ENCODE measurements around the gene ADCY5. TPM values are rescaled to one million over a fixed set of nuclear protein-coding genes. Genes with fewer than 3 reads are reported as not detected.

ADCY5 gene
- total and polyA plus RNA-seq, 4 donors = 0.74 to 6.6 (median 2.9) TPM

DNA sequence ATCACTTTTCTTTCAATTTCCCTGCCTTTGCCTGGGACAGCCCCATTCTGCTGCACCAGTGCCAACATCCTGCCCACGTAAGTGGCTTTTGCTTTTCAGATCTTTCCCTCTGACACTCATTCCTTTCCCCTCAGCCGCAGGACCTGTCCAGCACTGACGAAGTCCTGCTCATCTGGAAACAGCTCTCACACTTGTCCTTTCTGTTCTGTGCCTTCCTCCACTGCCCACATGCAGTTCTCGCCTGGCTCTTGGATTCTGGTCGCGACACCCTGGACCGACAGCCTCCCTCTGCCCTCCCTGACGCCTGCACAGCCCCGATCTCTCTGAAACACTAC is 99.7 kb downstream of the ADCY5 start:
- no peaks in the 10 kb centered on the region for H3K27me3 ChIP-seq (ENCODE audit: control insufficient read depth in 4 of 4, insufficient read depth in 4 of 4, low read length in 3 of 4)
- H3K9me3 ChIP-seq (ENCODE audit: control insufficient read depth in 4 of 4, low read length in 3 of 4) = no peaks in the 10 kb centered on the region
- TF ChIP-seq RAD21 (IDR thresholded peaks at IDR 0.05) = no peak
- TF ChIP-seq FOXA2 (IDR thresholded peaks at IDR 0.05) = no peak
- TF ChIP-seq EGR1 (IDR thresholded peaks at IDR 0.05; ENCODE audit: low read depth in 2 of 2) = no peak
- TF ChIP-seq SP1 (IDR thresholded peaks at IDR 0.05) = no peak
- no peak for TF ChIP-seq HNF4G (IDR thresholded peaks at IDR 0.05)
- no peak for TF ChIP-seq CTCF (IDR thresholded peaks at IDR 0.05; ENCODE audit: low read depth, low read length, missing input control)
- TF ChIP-seq, protein P1, sequence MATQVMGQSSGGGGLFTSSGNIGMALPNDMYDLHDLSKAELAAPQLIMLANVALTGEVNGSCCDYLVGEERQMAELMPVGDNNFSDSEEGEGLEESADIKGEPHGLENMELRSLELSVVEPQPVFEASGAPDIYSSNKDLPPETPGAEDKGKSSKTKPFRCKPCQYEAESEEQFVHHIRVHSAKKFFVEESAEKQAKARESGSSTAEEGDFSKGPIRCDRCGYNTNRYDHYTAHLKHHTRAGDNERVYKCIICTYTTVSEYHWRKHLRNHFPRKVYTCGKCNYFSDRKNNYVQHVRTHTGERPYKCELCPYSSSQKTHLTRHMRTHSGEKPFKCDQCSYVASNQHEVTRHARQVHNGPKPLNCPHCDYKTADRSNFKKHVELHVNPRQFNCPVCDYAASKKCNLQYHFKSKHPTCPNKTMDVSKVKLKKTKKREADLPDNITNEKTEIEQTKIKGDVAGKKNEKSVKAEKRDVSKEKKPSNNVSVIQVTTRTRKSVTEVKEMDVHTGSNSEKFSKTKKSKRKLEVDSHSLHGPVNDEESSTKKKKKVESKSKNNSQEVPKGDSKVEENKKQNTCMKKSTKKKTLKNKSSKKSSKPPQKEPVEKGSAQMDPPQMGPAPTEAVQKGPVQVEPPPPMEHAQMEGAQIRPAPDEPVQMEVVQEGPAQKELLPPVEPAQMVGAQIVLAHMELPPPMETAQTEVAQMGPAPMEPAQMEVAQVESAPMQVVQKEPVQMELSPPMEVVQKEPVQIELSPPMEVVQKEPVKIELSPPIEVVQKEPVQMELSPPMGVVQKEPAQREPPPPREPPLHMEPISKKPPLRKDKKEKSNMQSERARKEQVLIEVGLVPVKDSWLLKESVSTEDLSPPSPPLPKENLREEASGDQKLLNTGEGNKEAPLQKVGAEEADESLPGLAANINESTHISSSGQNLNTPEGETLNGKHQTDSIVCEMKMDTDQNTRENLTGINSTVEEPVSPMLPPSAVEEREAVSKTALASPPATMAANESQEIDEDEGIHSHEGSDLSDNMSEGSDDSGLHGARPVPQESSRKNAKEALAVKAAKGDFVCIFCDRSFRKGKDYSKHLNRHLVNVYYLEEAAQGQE (IDR thresholded peaks at IDR 0.05) = no peak
- no peak for TF ChIP-seq RXRA (IDR thresholded peaks at IDR 0.05)
- TF ChIP-seq NR2F2 (IDR thresholded peaks at IDR 0.05) = no peak
- TF ChIP-seq MAX (IDR thresholded peaks at IDR 0.05) = no peak
- TF ChIP-seq FOXA1 (IDR thresholded peaks at IDR 0.05) = no peak
- TF ChIP-seq JUND (IDR thresholded peaks at IDR 0.05) = no peak
- TF ChIP-seq, protein P2, sequence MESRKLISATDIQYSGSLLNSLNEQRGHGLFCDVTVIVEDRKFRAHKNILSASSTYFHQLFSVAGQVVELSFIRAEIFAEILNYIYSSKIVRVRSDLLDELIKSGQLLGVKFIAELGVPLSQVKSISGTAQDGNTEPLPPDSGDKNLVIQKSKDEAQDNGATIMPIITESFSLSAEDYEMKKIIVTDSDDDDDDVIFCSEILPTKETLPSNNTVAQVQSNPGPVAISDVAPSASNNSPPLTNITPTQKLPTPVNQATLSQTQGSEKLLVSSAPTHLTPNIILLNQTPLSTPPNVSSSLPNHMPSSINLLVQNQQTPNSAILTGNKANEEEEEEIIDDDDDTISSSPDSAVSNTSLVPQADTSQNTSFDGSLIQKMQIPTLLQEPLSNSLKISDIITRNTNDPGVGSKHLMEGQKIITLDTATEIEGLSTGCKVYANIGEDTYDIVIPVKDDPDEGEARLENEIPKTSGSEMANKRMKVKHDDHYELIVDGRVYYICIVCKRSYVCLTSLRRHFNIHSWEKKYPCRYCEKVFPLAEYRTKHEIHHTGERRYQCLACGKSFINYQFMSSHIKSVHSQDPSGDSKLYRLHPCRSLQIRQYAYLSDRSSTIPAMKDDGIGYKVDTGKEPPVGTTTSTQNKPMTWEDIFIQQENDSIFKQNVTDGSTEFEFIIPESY (IDR thresholded peaks at IDR 0.05) = no peak
- no peak for TF ChIP-seq HNF4A (conservative IDR thresholded peaks at IDR 0.05)
- no peak for TF ChIP-seq YY1 (IDR thresholded peaks at IDR 0.05)
- no peaks in the 10 kb centered on the region for H3K36me3 ChIP-seq (ENCODE audit: control insufficient read depth in 4 of 4, insufficient read depth in 3 of 4, low read depth in 1 of 4, low read length in 3 of 4)
- H3K27ac ChIP-seq (ENCODE audit: low read depth in 1 of 2, low read length in 2 of 2) = no peak overlapping the region
- WGBS = 82% methylated on average over 9 of the region's 9 CpGs
- no peak overlapping the region for H3K4me3 ChIP-seq (ENCODE audit: low read depth in 1 of 3, low read length in 3 of 3)
- H3K9ac ChIP-seq (ENCODE audit: low read depth in 1 of 2, low read length in 2 of 2) = no peak overlapping the region
- DNase-seq (ENCODE audit: low spot score) = no peak
- H3K4me1 ChIP-seq (ENCODE audit: control insufficient read depth in 4 of 4, insufficient read depth in 4 of 4, low read length in 3 of 4) = no peaks in the 10 kb centered on the region

GRCh38 chr3:123348471-123349200 is 100.3 kb downstream of the ADCY5 start:
- Histone ChIP-seq H3K9me3 (ENCODE audit: control insufficient read depth in 4 of 4, low read length in 3 of 4) (no peaks in the 10 kb centered on the region), H3K27me3 (ENCODE audit: control insufficient read depth in 4 of 4, insufficient read depth in 4 of 4, low read length in 3 of 4) (no peaks in the 10 kb centered on the region), H3K4me3 (ENCODE audit: low read depth in 1 of 3, low read length in 3 of 3) (no peak overlapping the region), H3K36me3 (ENCODE audit: control insufficient read depth in 4 of 4, insufficient read depth in 3 of 4, low read depth in 1 of 4, low read length in 3 of 4) (no peaks in the 10 kb centered on the region), H3K9ac (ENCODE audit: low read depth in 1 of 2, low read length in 2 of 2) (no peak overlapping the region), H3K4me1 (ENCODE audit: control insufficient read depth in 4 of 4, insufficient read depth in 4 of 4, low read length in 3 of 4) (no peaks in the 10 kb centered on the region), H3K27ac (ENCODE audit: low read depth in 1 of 2, low read length in 2 of 2) (no peak overlapping the region)
- WGBS = 88% methylated on average over 12 of the region's 12 CpGs
- no peak for DNase-seq (ENCODE audit: low spot score)
- no peak for TF ChIP-seq JUND (IDR thresholded peaks at IDR 0.05)
- no peak for TF ChIP-seq GABPA (IDR thresholded peaks at IDR 0.05 in 1 of 2, conservative IDR thresholded peaks at IDR 0.05 in 1 of 2)
- TF ChIP-seq YY1 (IDR thresholded peaks at IDR 0.05) = no peak
- TF ChIP-seq CTCF (IDR thresholded peaks at IDR 0.05; ENCODE audit: low read depth, low read length, missing input control) = no peak
- TF ChIP-seq FOXA2 (IDR thresholded peaks at IDR 0.05) = no peak
- TF ChIP-seq, protein P2 (IDR thresholded peaks at IDR 0.05) = no peak
- TF ChIP-seq MAX (IDR thresholded peaks at IDR 0.05) = no peak
- TF ChIP-seq FOXA1 (IDR thresholded peaks at IDR 0.05) = no peak
- no peak for TF ChIP-seq SP1 (IDR thresholded peaks at IDR 0.05)
- no peak for TF ChIP-seq HNF4G (IDR thresholded peaks at IDR 0.05)
- no peak for TF ChIP-seq RXRA (IDR thresholded peaks at IDR 0.05)
- TF ChIP-seq HNF4A (conservative IDR thresholded peaks at IDR 0.05) = no peak
- TF ChIP-seq NR2F2 (IDR thresholded peaks at IDR 0.05) = no peak
- TF ChIP-seq TAF1 (conservative IDR thresholded peaks at IDR 0.05) = no peak

Measured in liver (tissue), 9 donors.